ENCODE results near the gene MRGPRF.

DNA sequence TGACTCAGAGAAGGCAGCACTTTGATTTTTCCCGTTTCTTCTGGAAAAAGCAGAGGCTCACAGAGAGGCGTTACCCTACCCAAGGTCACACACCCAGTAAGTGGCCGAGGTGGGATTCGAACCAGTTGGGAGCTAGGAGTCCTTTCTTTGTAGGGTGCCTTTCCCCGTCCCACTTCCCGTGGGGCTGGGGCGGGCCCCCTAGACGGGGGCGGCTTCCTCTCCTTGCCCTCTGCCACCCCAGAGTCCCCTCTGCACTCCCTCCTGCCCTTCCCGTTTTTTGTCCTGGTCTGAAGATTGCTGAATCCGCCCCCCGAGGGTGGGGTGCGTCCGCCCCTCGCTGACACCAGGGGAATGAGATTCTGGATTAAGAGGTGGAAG, 36.4 kb upstream of the MRGPRF start:
- TF ChIP-seq POLR2A (IDR thresholded peaks at IDR 0.05) = no peak
- TF ChIP-seq, protein P1, sequence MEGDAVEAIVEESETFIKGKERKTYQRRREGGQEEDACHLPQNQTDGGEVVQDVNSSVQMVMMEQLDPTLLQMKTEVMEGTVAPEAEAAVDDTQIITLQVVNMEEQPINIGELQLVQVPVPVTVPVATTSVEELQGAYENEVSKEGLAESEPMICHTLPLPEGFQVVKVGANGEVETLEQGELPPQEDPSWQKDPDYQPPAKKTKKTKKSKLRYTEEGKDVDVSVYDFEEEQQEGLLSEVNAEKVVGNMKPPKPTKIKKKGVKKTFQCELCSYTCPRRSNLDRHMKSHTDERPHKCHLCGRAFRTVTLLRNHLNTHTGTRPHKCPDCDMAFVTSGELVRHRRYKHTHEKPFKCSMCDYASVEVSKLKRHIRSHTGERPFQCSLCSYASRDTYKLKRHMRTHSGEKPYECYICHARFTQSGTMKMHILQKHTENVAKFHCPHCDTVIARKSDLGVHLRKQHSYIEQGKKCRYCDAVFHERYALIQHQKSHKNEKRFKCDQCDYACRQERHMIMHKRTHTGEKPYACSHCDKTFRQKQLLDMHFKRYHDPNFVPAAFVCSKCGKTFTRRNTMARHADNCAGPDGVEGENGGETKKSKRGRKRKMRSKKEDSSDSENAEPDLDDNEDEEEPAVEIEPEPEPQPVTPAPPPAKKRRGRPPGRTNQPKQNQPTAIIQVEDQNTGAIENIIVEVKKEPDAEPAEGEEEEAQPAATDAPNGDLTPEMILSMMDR (IDR thresholded peaks at IDR 0.05) = no peak
